Ectodermal cell (in vitro differentiated cells): Measurements from ENCODE around the gene SLC25A21.

ENCODE experiments used
- H3K27ac ChIP-seq: 2 replicates; pipeline ENCODE4 v1.7.0; 2013; ENCODE audit warnings: mild to moderate bottlenecking, low read depth, low read length; ENCODE audit not compliant: insufficient read depth, poor library complexity, severe bottlenecking
- H3K27me3 ChIP-seq: 2 replicates; pipeline ENCODE4 v1.7.0; 2013; ENCODE audit warnings: mild to moderate bottlenecking, low read length; ENCODE audit not compliant: insufficient read depth, control insufficient read depth, poor library complexity, severe bottlenecking
- H3K36me3 ChIP-seq: one replicate; pipeline ENCODE4 v1.7.0; 2013; ENCODE audit warnings: low read length; ENCODE audit not compliant: control insufficient read depth, insufficient read depth
- H3K4me1 ChIP-seq: one replicate; pipeline ENCODE4 v1.7.0; 2013; ENCODE audit warnings: low read length; ENCODE audit not compliant: control insufficient read depth, insufficient read depth
- H3K4me3 ChIP-seq: 2 replicates; pipeline ENCODE4 v1.7.0; 2013; ENCODE audit warnings: low read depth, low read length, control low read depth; ENCODE audit not compliant: insufficient read depth
- H3K9me3 ChIP-seq: 2 replicates; pipeline ENCODE4 v1.7.0; 2013; ENCODE audit warnings: mild to moderate bottlenecking, low read length, moderate library complexity; ENCODE audit not compliant: control insufficient read depth
- WGBS, 2 experiments: methylation state at CpG; one replicate each; pipeline ENCODE4 v1.1.7; 2013; ENCODE audit warnings: missing lambda C conversion rate in 2 of 2; 5-methylcytosine and 5-hydroxymethylcytosine counted together

Gene SLC25A21

DNA sequence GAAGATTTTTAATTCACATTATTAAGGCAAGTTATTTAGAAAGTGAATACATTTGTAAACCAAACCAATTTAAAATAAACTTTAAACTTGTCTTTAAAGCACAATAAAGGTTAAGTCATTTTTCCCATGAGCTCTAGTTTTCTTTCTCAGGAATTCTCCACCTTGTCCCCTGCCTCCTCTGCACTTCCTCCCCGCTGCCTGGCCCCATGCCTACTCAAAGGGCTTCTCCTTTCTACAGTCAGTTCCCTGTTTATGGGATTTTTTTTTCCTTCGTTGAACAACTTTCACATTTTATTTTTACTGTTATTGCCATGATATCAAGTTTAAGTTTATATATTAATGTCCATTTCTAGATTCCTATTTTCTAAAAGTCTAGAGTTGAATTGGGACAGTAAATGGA is 223.0 kb downstream of the SLC25A21 start:
- WGBS, 2 experiments: 84% methylated on average over 2 of the region's 2 CpGs; no CpG with 5 or more reads in 1 of the 2 experiments
- H3K27me3 ChIP-seq: no peaks in the 10 kb centered on the region
- H3K4me1 ChIP-seq: no peaks in the 10 kb centered on the region
- no peaks in the 10 kb centered on the region for H3K9me3 ChIP-seq
- H3K4me3 ChIP-seq: no peak overlapping the region
- no peaks in the 10 kb centered on the region for H3K36me3 ChIP-seq
- no peak overlapping the region for H3K27ac ChIP-seq

DNA sequence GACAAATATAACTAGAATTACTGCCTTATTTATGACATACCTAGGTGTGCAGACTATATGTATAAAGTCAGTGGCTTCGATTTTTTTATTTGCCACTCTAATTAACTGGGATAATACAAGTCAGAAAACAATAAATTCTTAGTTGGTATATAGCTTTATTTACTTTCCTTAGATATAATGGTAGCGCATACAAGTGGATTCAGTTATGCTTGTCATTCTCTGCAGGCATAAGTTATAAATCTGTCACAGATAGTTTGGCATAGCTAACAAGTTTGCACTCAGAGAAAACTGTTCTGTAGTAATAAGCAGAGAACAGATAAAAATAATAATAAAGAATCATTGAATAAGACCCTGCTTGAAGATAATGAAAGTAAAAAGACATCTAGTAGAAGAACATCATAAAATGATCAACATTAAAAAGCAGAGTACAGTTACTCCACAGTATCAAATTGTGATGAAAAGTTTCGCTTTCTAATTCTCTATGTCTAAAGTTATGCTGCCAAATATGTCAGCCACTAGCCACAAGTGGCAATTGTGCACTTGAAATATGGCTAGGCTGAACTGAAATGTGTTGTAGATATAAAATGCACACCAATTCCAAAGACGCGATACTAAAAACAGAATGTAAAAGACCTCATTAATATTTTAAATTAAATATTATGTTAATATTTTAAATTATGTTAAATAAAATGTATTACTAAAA is 224.1 kb downstream of the SLC25A21 start:
- Histone ChIP-seq H3K27ac (no peak overlapping the region), H3K4me3 (no peak overlapping the region), H3K9me3 (no peaks in the 10 kb centered on the region), H3K36me3 (no peaks in the 10 kb centered on the region), H3K4me1 (no peaks in the 10 kb centered on the region), H3K27me3 (no peaks in the 10 kb centered on the region)
- 94 to 95% methylated on average over 2 of the region's 5 CpGs for WGBS, 2 experiments

DNA sequence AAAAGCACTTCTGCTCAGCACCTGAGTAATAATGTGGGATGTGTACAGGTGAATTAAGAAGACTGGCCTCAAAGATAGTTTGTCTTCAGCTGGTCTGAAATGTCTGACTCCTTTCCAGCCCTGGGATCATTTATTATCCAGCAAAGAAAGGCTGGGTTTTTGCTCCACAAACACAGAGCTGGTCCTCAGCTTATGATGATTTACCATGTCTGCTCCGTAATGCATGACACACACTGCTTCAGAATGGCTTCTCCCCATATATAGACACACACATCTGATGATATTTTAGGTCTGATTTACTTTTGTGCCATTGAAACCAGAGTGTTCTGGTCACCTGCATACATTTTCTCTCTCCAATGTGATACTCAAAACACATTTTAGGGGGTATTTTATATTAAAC is 225.0 kb downstream of the SLC25A21 start:
- no peaks in the 10 kb centered on the region for H3K4me1 ChIP-seq
- no peak overlapping the region for H3K4me3 ChIP-seq
- H3K36me3 ChIP-seq: no peaks in the 10 kb centered on the region
- no peaks in the 10 kb centered on the region for H3K9me3 ChIP-seq
- no peaks in the 10 kb centered on the region for H3K27me3 ChIP-seq
- 63 to 93% methylated on average over 1 of the region's 1 CpG for WGBS, 2 experiments
- H3K27ac ChIP-seq: no peak overlapping the region

DNA sequence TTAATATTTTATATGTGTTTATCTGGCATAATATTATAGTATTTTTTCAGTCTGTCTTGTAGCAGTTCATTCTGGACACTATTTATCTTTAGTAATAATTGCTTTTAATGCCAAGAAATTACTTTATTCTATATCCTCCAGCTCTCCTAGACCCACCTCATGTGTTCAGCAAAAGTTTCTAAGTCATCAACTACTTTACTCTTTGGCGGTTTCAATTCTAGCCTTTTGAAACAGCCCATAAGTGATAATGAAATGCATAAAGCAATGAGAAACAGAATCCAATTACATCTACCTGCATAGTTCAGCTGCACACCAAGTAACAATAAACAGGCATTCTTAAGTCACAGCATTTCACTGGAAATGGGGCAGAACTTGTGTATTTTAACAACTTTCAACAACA is 225.5 kb downstream of the SLC25A21 start:
- H3K36me3 ChIP-seq: no peaks in the 10 kb centered on the region
- H3K4me3 ChIP-seq: no peak overlapping the region
- WGBS, 2 experiments: 86 to 89% methylated on average over 1 of the region's 1 CpG
- no peaks in the 10 kb centered on the region for H3K27me3 ChIP-seq
- H3K9me3 ChIP-seq: no peaks in the 10 kb centered on the region
- no peaks in the 10 kb centered on the region for H3K4me1 ChIP-seq
- no peak overlapping the region for H3K27ac ChIP-seq

DNA sequence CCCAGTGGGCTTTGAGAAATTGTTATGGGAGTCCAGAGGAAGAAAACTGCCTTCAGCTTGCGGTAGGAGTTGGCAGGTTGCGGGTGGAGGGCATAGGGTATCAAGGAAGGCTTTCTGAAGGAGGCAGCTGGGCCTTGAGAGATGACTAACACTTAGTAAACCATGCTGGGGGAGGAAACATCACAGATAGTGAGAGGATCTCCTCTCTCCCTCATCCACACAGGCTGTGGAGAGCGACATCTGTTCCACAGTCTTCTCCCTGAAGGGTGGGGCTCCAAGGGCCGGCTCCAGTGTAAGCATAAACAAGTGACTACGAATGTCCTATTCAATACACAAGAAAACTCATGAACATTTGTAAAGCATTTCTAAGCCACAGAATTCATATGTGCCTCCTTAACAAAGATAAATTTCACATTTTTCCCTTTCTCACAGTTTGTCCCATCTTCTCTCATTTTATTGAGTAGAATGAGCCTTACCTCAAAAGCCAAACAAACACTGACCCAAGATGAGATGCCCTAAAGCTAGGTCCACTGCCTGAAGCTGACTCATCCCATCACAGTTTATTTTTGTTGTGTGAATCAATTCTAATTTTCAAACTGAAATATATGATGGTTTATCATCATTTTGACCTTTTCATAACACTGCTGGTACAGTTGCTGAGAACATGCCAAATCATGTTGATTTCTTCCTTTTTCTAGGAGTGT is 227.9 kb downstream of the SLC25A21 start:
- 90% methylated on average over 5 of the region's 5 CpGs for WGBS, 2 experiments
- H3K9me3 ChIP-seq: no peaks in the 10 kb centered on the region
- H3K4me1 ChIP-seq: no peaks in the 10 kb centered on the region
- H3K36me3 ChIP-seq: no peaks in the 10 kb centered on the region
- no peak overlapping the region for H3K27ac ChIP-seq
- H3K4me3 ChIP-seq: no peak overlapping the region
- no peaks in the 10 kb centered on the region for H3K27me3 ChIP-seq

DNA sequence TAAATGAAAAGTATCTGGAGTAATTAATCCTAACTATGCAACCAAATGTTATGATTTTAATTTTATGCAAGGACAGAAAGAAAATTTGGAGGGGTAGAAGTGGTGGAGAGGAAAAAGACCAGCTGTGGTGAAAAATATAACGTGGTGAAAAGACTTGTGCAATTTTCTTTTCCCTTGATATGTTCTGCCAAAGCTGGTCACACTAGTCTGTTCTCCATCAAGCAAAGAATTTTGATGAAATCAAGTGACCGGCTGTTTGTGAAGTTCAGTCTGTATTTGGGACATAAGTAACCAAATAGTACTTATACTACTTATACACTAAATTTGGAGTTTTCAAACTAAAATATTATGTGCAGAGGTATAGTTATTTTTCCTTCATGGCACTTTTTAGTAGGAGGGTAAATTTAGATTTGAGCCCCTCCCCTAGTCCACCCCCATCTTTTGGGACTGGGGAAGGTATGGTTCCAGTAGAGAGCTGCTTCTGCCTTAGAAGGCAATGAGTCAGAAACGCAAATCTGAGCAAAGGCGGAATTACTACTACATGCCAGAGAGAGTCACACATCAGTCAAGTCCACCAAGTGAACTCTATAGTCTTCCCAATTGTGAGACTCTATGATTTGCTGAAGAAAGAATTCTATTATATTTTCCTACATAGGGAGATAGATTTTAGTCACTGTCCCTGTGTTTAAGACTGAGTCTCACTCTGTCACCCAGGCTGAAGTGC is 229.7 kb downstream of the SLC25A21 start:
- Histone ChIP-seq H3K4me1 (no peaks in the 10 kb centered on the region), H3K9me3 (no peaks in the 10 kb centered on the region), H3K36me3 (no peaks in the 10 kb centered on the region), H3K27ac (no peak overlapping the region), H3K27me3 (no peaks in the 10 kb centered on the region), H3K4me3 (no peak overlapping the region)
- WGBS, 2 experiments: 89 to 91% methylated on average over 3 to 4 of the region's 4 CpGs

DNA sequence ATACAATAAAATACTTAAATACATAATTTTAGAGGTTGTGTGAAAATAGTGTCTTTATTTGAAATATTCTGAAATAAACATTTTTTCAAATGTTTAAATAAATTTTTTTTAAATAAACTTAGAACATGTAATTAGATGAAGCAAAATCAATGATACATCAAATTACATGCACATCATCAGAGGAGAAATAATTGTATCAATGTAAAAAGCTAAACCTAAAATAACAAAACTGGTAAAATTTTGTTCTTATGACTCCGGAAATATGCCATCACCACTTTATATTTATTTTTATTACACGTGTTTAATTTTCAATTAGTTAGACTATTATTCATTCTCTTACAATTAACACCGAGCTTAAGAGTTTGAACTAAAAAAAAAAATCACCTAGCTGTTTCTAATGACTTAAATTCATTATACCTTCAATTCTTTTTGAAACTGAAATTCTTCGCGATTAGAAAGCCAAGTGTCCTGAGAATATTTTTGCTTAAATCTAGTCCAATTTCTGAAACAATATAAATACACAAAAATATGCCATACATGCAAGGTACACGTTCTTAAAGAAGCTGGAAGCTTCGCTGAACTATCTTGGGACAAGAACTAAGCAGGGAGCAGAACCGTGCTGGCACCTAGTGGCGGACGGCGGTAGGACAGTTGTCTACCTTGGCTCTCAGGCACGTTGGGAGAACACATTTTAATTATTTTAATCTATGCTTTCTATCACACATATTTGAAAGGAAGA is 230.5 kb downstream of the SLC25A21 start:
- no peaks in the 10 kb centered on the region for H3K4me1 ChIP-seq
- no peak overlapping the region for H3K27ac ChIP-seq
- H3K9me3 ChIP-seq: no peaks in the 10 kb centered on the region
- 16 to 20% methylated on average over 10 to 12 of the region's 12 CpGs for WGBS, 2 experiments
- no peak overlapping the region for H3K4me3 ChIP-seq
- no peaks in the 10 kb centered on the region for H3K27me3 ChIP-seq
- H3K36me3 ChIP-seq: no peaks in the 10 kb centered on the region

DNA sequence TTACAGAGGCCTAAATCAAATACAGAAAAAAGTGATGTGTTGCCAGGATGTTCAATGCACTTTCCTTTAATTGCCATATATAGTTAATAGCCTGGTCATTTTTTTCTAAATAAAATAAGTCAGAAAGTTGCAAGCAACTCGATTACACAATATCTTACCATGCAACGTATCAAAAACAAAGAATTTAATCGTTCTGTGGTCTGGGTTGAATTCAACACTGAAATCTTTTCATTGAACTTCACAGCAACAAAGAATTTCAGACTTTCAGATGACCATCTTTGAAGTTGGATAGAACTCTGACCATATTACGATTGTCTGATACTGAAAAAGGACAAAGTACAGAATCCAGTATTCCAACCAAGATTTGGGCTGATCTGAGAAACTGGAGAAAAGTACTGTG is 231.9 kb downstream of the SLC25A21 start:
- no peak overlapping the region for H3K27ac ChIP-seq
- H3K27me3 ChIP-seq: no peaks in the 10 kb centered on the region
- H3K36me3 ChIP-seq: no peaks in the 10 kb centered on the region
- no peaks in the 10 kb centered on the region for H3K9me3 ChIP-seq
- 86 to 99% methylated on average over 4 of the region's 4 CpGs for WGBS, 2 experiments
- H3K4me3 ChIP-seq: no peak overlapping the region
- no peaks in the 10 kb centered on the region for H3K4me1 ChIP-seq

DNA sequence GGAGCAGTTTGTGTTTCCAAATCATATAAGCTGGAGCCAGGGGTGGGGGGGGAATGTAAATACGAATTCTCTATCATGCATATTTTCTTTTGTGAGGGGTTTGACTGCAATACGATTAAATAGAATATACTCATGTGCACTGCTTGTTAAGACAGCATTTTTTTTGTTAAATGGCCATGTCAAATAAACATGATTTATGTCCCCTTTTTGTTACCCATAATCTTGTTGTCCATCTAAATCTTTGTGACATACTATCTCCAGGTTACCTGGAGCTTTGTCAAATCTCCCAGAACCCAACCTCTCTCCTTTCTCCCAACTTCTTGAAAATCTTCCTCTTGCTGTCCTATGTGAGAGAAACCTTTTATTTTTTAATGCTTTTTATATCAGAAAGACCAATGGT is 233.1 kb downstream of the SLC25A21 start:
- H3K9me3 ChIP-seq: no peaks in the 10 kb centered on the region
- no peak overlapping the region for H3K27ac ChIP-seq
- 91% methylated on average over 2 of the region's 2 CpGs; no CpG with 5 or more reads in 1 of the 2 experiments for WGBS, 2 experiments
- H3K27me3 ChIP-seq: no peaks in the 10 kb centered on the region
- H3K36me3 ChIP-seq: no peaks in the 10 kb centered on the region
- no peak overlapping the region for H3K4me3 ChIP-seq
- no peaks in the 10 kb centered on the region for H3K4me1 ChIP-seq

DNA sequence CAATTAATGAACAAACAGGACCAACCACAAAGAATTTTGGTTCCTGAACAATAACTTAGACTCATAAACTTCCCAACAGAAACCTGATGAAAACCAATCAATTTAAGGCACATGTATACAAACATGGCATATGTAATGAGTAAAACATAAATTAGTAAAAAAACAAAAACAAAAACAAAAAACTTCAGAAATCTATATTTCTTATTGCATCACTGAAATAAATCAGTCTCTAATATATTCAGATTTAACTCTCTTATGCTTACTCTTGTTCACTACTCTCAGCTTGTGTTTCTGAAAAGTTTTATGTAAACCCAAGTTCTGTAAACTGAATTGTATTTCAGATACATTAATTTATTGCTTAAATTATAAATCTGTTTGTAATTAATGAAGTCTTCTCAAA is 233.7 kb downstream of the SLC25A21 start:
- no peak overlapping the region for H3K27ac ChIP-seq
- H3K4me3 ChIP-seq: no peak overlapping the region
- no peaks in the 10 kb centered on the region for H3K27me3 ChIP-seq
- no peaks in the 10 kb centered on the region for H3K36me3 ChIP-seq
- H3K4me1 ChIP-seq: no peaks in the 10 kb centered on the region
- H3K9me3 ChIP-seq: no peaks in the 10 kb centered on the region
